Measurements from ENCODE around the gene PRADC1.

The PRADC1 gene

GRCh38 chr2:73266061-73266901, 33.2 kb upstream of the PRADC1 start:
- peak; percentile 42 to 59 for DNase-seq
- peaks cover 25% of the 10 kb centered on the region for H3K27me3 ChIP-seq (ENCODE audit: insufficient read depth, low read length)
- H3K36me3 ChIP-seq (ENCODE audit: control insufficient read depth in 1 of 2, insufficient read depth in 2 of 2, low read length in 2 of 2): no peaks in the 10 kb centered on the region
- no peak overlapping the region for H3K14ac ChIP-seq (ENCODE audit: low read length)
- H2BK12ac ChIP-seq (ENCODE audit: low read length): no peak overlapping the region
- no peak overlapping the region for H2BK5ac ChIP-seq (ENCODE audit: low read depth, low read length, poor library complexity)
- no peak overlapping the region for H3K23ac ChIP-seq (ENCODE audit: low read length)
- no peak overlapping the region for H3K27ac ChIP-seq (ENCODE audit: low read depth, low read length)
- H2BK120ac ChIP-seq (ENCODE audit: insufficient read depth, low read length, poor library complexity): no peak overlapping the region
- no peak overlapping the region for H3K18ac ChIP-seq (ENCODE audit: low read length)
- H4K12ac ChIP-seq (ENCODE audit: low read depth, low read length): no peak overlapping the region
- peaks cover 7% of the 10 kb centered on the region for H3K9me3 ChIP-seq (ENCODE audit: insufficient read depth, low read depth, low read length)
- no CpG with 5 or more reads among the region's 26 CpGs for WGBS (ENCODE audit: extremely low coverage, insufficient coverage, insufficient read length)
- no peak overlapping the region for H4K91ac ChIP-seq (ENCODE audit: low read depth, low read length)
- H3K4ac ChIP-seq (ENCODE audit: low read depth, low read length): no peak overlapping the region
- H3K79me1 ChIP-seq (ENCODE audit: low read length): no peaks in the 10 kb centered on the region
- H3K4me2 ChIP-seq (ENCODE audit: low read length): no peak overlapping the region
- H2AK5ac ChIP-seq (ENCODE audit: low read length): no peak overlapping the region
- peaks cover 8 to 22% of the 10 kb centered on the region in 2 experiments for H3K4me1 ChIP-seq (ENCODE audit: control insufficient read depth in 1 of 2, insufficient read depth in 2 of 2, low read length in 2 of 2)
- H4K8ac ChIP-seq (ENCODE audit: low read depth, low read length): no peak overlapping the region
- H3K9ac ChIP-seq (ENCODE audit: low read length): no peak overlapping the region
- H3K4me3 ChIP-seq (ENCODE audit: low read depth, low read length): no peak overlapping the region
- H2AFZ ChIP-seq (ENCODE audit: insufficient read depth, low read length, poor library complexity): no peak overlapping the region
- H3K79me2 ChIP-seq (ENCODE audit: control insufficient read depth, insufficient read depth, low read length, poor library complexity): no peaks in the 10 kb centered on the region

- Histone ChIP-seq H2BK5ac (ENCODE audit: low read depth, low read length, poor library complexity) (no peak overlapping the region), H4K8ac (ENCODE audit: low read depth, low read length) (no peak overlapping the region), H3K27ac (ENCODE audit: low read depth, low read length) (no peak overlapping the region), H3K36me3 (ENCODE audit: control insufficient read depth in 1 of 2, insufficient read depth in 2 of 2, low read length in 2 of 2) (no peaks in the 10 kb centered on the region), H4K12ac (ENCODE audit: low read depth, low read length) (no peak overlapping the region), H3K4me2 (ENCODE audit: low read length) (no peak overlapping the region), H3K4me3 (ENCODE audit: low read depth, low read length) (no peak overlapping the region), H3K4me1 (ENCODE audit: control insufficient read depth in 1 of 2, insufficient read depth in 2 of 2, low read length in 2 of 2) (peaks cover 8 to 22% of the 10 kb centered on the region in 2 experiments), H2BK12ac (ENCODE audit: low read length) (no peak overlapping the region), H3K18ac (ENCODE audit: low read length) (no peak overlapping the region), H2AK5ac (ENCODE audit: low read length) (no peak overlapping the region), H3K14ac (ENCODE audit: low read length) (no peak overlapping the region), H4K91ac (ENCODE audit: low read depth, low read length) (no peak overlapping the region), H2AFZ (ENCODE audit: insufficient read depth, low read length, poor library complexity) (no peak overlapping the region), H3K9ac (ENCODE audit: low read length) (no peak overlapping the region), H3K9me3 (ENCODE audit: insufficient read depth, low read depth, low read length) (peaks cover 4% of the 10 kb centered on the region), H3K27me3 (ENCODE audit: insufficient read depth, low read length) (peaks cover 25% of the 10 kb centered on the region), H3K23ac (ENCODE audit: low read length) (no peak overlapping the region), H3K79me2 (ENCODE audit: control insufficient read depth, insufficient read depth, low read length, poor library complexity) (no peaks in the 10 kb centered on the region), H3K79me1 (ENCODE audit: low read length) (no peaks in the 10 kb centered on the region), H2BK120ac (ENCODE audit: insufficient read depth, low read length, poor library complexity) (no peak overlapping the region), H3K4ac (ENCODE audit: low read depth, low read length) (no peak overlapping the region)
- WGBS (ENCODE audit: extremely low coverage, insufficient coverage, insufficient read length): no CpG with 5 or more reads among the region's 28 CpGs
- no peak for DNase-seq
Measured at GRCh38 chr2:73265298-73266060, 32.4 kb upstream of the PRADC1 start.

GRCh38 chr2:73264783-73265182, 31.7 kb upstream of the PRADC1 start:
- Histone ChIP-seq H3K4me3 (ENCODE audit: low read depth, low read length) (no peak overlapping the region), H3K9ac (ENCODE audit: low read length) (no peak overlapping the region), H2BK120ac (ENCODE audit: insufficient read depth, low read length, poor library complexity) (no peak overlapping the region), H4K12ac (ENCODE audit: low read depth, low read length) (no peak overlapping the region), H3K27me3 (ENCODE audit: insufficient read depth, low read length) (peaks cover 19% of the 10 kb centered on the region), H3K79me2 (ENCODE audit: control insufficient read depth, insufficient read depth, low read length, poor library complexity) (no peaks in the 10 kb centered on the region), H2AK5ac (ENCODE audit: low read length) (no peak overlapping the region), H3K4ac (ENCODE audit: low read depth, low read length) (no peak overlapping the region), H2BK5ac (ENCODE audit: low read depth, low read length, poor library complexity) (no peak overlapping the region), H3K23ac (ENCODE audit: low read length) (no peak overlapping the region), H3K36me3 (ENCODE audit: control insufficient read depth in 1 of 2, insufficient read depth in 2 of 2, low read length in 2 of 2) (no peaks in the 10 kb centered on the region), H3K4me1 (ENCODE audit: control insufficient read depth in 1 of 2, insufficient read depth in 2 of 2, low read length in 2 of 2) (peaks cover 8 to 22% of the 10 kb centered on the region in 2 experiments), H3K79me1 (ENCODE audit: low read length) (no peaks in the 10 kb centered on the region), H4K91ac (ENCODE audit: low read depth, low read length) (no peak overlapping the region), H3K4me2 (ENCODE audit: low read length) (no peak overlapping the region), H4K8ac (ENCODE audit: low read depth, low read length) (no peak overlapping the region), H3K18ac (ENCODE audit: low read length) (no peak overlapping the region), H2BK12ac (ENCODE audit: low read length) (no peak overlapping the region), H3K14ac (ENCODE audit: low read length) (no peak overlapping the region), H2AFZ (ENCODE audit: insufficient read depth, low read length, poor library complexity) (no peak overlapping the region), H3K27ac (ENCODE audit: low read depth, low read length) (no peak overlapping the region), H3K9me3 (ENCODE audit: insufficient read depth, low read depth, low read length) (peaks cover 4% of the 10 kb centered on the region)
- DNase-seq: no peak
- no CpG with 5 or more reads among the region's 4 CpGs for WGBS (ENCODE audit: extremely low coverage, insufficient coverage, insufficient read length)

GRCh38 chr2:73264332-73264606, 31.2 kb upstream of the PRADC1 start:
- H3K4me2 ChIP-seq (ENCODE audit: low read length): no peak overlapping the region
- H2AK5ac ChIP-seq (ENCODE audit: low read length): no peak overlapping the region
- H2BK12ac ChIP-seq (ENCODE audit: low read length): no peak overlapping the region
- H3K9ac ChIP-seq (ENCODE audit: low read length): no peak overlapping the region
- peaks cover 8 to 17% of the 10 kb centered on the region in 2 experiments for H3K4me1 ChIP-seq (ENCODE audit: control insufficient read depth in 1 of 2, insufficient read depth in 2 of 2, low read length in 2 of 2)
- no peak overlapping the region for H2BK120ac ChIP-seq (ENCODE audit: insufficient read depth, low read length, poor library complexity)
- H3K36me3 ChIP-seq (ENCODE audit: control insufficient read depth in 1 of 2, insufficient read depth in 2 of 2, low read length in 2 of 2): no peaks in the 10 kb centered on the region
- no peak overlapping the region for H4K91ac ChIP-seq (ENCODE audit: low read depth, low read length)
- no peaks in the 10 kb centered on the region for H3K79me2 ChIP-seq (ENCODE audit: control insufficient read depth, insufficient read depth, low read length, poor library complexity)
- peaks cover 14% of the 10 kb centered on the region for H3K27me3 ChIP-seq (ENCODE audit: insufficient read depth, low read length)
- WGBS (ENCODE audit: extremely low coverage, insufficient coverage, insufficient read length): no CpG with 5 or more reads among the region's 15 CpGs
- H2BK5ac ChIP-seq (ENCODE audit: low read depth, low read length, poor library complexity): no peak overlapping the region
- H3K27ac ChIP-seq (ENCODE audit: low read depth, low read length): no peak overlapping the region
- no peaks in the 10 kb centered on the region for H3K79me1 ChIP-seq (ENCODE audit: low read length)
- no peak overlapping the region for H2AFZ ChIP-seq (ENCODE audit: insufficient read depth, low read length, poor library complexity)
- H4K12ac ChIP-seq (ENCODE audit: low read depth, low read length): no peak overlapping the region
- no peak for DNase-seq
- H3K18ac ChIP-seq (ENCODE audit: low read length): no peak overlapping the region
- no peak overlapping the region for H3K4ac ChIP-seq (ENCODE audit: low read depth, low read length)
- H3K4me3 ChIP-seq (ENCODE audit: low read depth, low read length): no peak overlapping the region
- H4K8ac ChIP-seq (ENCODE audit: low read depth, low read length): no peak overlapping the region
- no peak overlapping the region for H3K23ac ChIP-seq (ENCODE audit: low read length)
- H3K9me3 ChIP-seq (ENCODE audit: insufficient read depth, low read depth, low read length): peaks cover 4% of the 10 kb centered on the region
- H3K14ac ChIP-seq (ENCODE audit: low read length): no peak overlapping the region
